Hepatocyte (in vitro differentiated cells): Measurements from ENCODE around the gene CYLD. TPM values are rescaled to one million over a fixed set of nuclear protein-coding genes. Genes with fewer than 3 reads are reported as not detected.

Experiments
- DNase-seq: peaks from one replicate; pipeline ENCODE4 v3.0.0-alpha.2; 2016; ENCODE audit warnings: low spot score
- H2AFZ ChIP-seq: fragments of 200-600 bp; sonication (generic); 2 replicates; pipeline ENCODE4 v1.6.0; 2016; ENCODE audit warnings: antibody characterized with exemption, mild to moderate bottlenecking
- H3K27ac ChIP-seq: fragments of 200-600 bp; sonication (generic); 2 replicates; pipeline ENCODE4 v1.5.1; 2016; ENCODE audit warnings: mild to moderate bottlenecking
- H3K27me3 ChIP-seq: fragments of 200-600 bp; sonication (generic); 2 replicates; pipeline ENCODE4 v1.6.1; 2016
- H3K36me3 ChIP-seq: fragments of 200-600 bp; sonication (generic); replicated peaks from 2 replicates; pipeline ENCODE4 v1.5.1; 2016; ENCODE audit warnings: low read depth; ENCODE audit not compliant: insufficient read depth
- H3K4me1 ChIP-seq: fragments of 200-600 bp; sonication (generic); 2 replicates; pipeline ENCODE4 v1.5.1; 2016; ENCODE audit warnings: mild to moderate bottlenecking, moderate library complexity; ENCODE audit not compliant: insufficient read depth
- H3K4me2 ChIP-seq: fragments of 200-600 bp; sonication (generic); 2 replicates; pipeline ENCODE4 v1.6.0; 2016
- H3K4me3 ChIP-seq: fragments of 200-600 bp; sonication (generic); 2 replicates; pipeline ENCODE4 v1.5.1; 2016; ENCODE audit warnings: mild to moderate bottlenecking
- H3K79me2 ChIP-seq: fragments of 200-600 bp; sonication (generic); 2 replicates; pipeline ENCODE4 v1.6.0; 2017; ENCODE audit warnings: mild to moderate bottlenecking
- H3K9me2 ChIP-seq: fragments of 200-600 bp; sonication (generic); replicated peaks from 2 replicates; pipeline ENCODE4 v1.6.0; 2017; ENCODE audit warnings: mild to moderate bottlenecking; ENCODE audit not compliant: insufficient read depth
- H3K9me3 ChIP-seq: fragments of 200-600 bp; sonication (generic); 2 replicates; pipeline ENCODE4 v1.5.1; 2016; ENCODE audit warnings: low read depth, mild to moderate bottlenecking
- H4K20me1 ChIP-seq: fragments of 200-600 bp; sonication (generic); 2 replicates; pipeline ENCODE4 v1.6.0; 2016; ENCODE audit warnings: mild to moderate bottlenecking; ENCODE audit not compliant: insufficient read depth, poor library complexity, severe bottlenecking
- EZH2 ChIP-seq: fragments of 200-600 bp; sonication (generic); IDR thresholded peaks from 2 replicates; pipeline ENCODE4 v1.6.1; 2016; ENCODE audit warnings: antibody characterized with exemption, mild to moderate bottlenecking, borderline replicate concordance
- EZH2phosphoT487 ChIP-seq: fragments of 200-600 bp; sonication (generic); IDR thresholded peaks from one replicate; pipeline ENCODE4 v1.6.1; 2018; ENCODE audit warnings: antibody characterized with exemption, mild to moderate bottlenecking, low read depth, moderate library complexity; ENCODE audit not compliant: unreplicated experiment, severe bottlenecking
- WGBS: methylation state at CpG from one replicate; pipeline ENCODE4 v1.1.6; 2016; ENCODE audit warnings: low lambda C conversion rate; ENCODE audit errors: missing lambda C conversion rate; 5-methylcytosine and 5-hydroxymethylcytosine counted together
- polyA plus RNA-seq: library from polyadenylated mRNA; unstranded; fragments of >200 nt; fragmentation: Nextera tagmentation; extraction: Ambion mirVana; gene quantifications from 2 replicates; pipeline ENCODE4 v1.2.1, GENCODE V29; 2016
- total RNA-seq: library from RNA; depleted of rRNA; stranded (reverse); fragments of >200 nt; gene quantifications from 2 replicates; pipeline ENCODE4 v1.2.3, GENCODE V29; 2014
- TF ChIP-seq, protein P1 (sequence below): fragments of 200-600 bp; sonication (generic); IDR thresholded peaks from 2 replicates; pipeline ENCODE4 v1.5.1; 2016; ENCODE audit warnings: antibody characterized with exemption, mild to moderate bottlenecking; ENCODE audit not compliant: poor library complexity

CYLD gene
- total and polyA plus RNA-seq, 2 experiments from 2014 or later = 9.9 to 17.8 TPM

GRCh38 chr16:50815382-50815781 is 73.5 kb downstream of the CYLD start:
- H3K4me1 ChIP-seq = no peaks in the 10 kb centered on the region
- 94% methylated on average over 7 of the region's 7 CpGs for WGBS
- H3K4me3 ChIP-seq = no peak overlapping the region
- H3K4me2 ChIP-seq = no peak overlapping the region
- H3K27me3 ChIP-seq = no peaks in the 10 kb centered on the region
- H2AFZ ChIP-seq = no peak overlapping the region
- H4K20me1 ChIP-seq = no peaks in the 10 kb centered on the region
- no peak overlapping the region for H3K27ac ChIP-seq
- TF ChIP-seq, protein P1, sequence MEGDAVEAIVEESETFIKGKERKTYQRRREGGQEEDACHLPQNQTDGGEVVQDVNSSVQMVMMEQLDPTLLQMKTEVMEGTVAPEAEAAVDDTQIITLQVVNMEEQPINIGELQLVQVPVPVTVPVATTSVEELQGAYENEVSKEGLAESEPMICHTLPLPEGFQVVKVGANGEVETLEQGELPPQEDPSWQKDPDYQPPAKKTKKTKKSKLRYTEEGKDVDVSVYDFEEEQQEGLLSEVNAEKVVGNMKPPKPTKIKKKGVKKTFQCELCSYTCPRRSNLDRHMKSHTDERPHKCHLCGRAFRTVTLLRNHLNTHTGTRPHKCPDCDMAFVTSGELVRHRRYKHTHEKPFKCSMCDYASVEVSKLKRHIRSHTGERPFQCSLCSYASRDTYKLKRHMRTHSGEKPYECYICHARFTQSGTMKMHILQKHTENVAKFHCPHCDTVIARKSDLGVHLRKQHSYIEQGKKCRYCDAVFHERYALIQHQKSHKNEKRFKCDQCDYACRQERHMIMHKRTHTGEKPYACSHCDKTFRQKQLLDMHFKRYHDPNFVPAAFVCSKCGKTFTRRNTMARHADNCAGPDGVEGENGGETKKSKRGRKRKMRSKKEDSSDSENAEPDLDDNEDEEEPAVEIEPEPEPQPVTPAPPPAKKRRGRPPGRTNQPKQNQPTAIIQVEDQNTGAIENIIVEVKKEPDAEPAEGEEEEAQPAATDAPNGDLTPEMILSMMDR = no peak
- TF ChIP-seq EZH2 = no peak
- no peak for TF ChIP-seq EZH2phosphoT487
- no peaks in the 10 kb centered on the region for H3K9me2 ChIP-seq
- no peak for DNase-seq
- H3K79me2 ChIP-seq = no peaks in the 10 kb centered on the region
- no peaks in the 10 kb centered on the region for H3K9me3 ChIP-seq
- no peaks in the 10 kb centered on the region for H3K36me3 ChIP-seq

DNA sequence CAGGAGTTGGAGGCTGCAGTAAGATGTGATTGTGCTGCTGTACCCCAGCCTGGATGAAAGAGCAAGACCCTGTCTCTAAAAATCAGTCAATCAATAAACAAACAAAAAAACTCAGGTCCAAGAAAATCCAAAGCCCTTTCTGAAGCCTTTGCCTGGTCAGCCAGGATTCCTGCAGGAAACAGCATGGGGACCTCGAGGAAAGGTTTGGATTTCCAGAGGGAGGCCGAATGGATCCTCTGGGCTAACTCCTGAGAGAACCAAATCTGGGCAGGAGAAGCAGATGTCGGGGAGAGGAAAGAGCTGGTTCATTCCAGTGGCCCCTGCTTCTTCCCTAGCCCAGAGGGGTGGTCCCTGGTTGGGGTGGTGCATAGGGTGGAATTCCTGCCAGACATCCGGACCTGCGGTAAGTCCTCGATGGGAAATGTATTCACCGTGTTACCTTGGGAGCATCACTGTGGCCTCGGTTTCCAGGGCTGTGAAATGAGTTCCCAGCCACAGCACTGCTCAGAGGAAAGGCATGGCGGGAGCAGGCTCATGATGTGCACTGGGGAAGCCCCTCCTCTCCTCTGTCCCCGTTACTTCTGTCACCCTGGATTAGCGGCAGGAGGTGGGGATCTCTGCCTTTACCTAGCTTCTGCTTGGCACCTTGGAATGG is 75.1 kb downstream of the CYLD start:
- H3K9me2 ChIP-seq = no peaks in the 10 kb centered on the region
- H3K79me2 ChIP-seq = no peaks in the 10 kb centered on the region
- H3K4me2 ChIP-seq = no peak overlapping the region
- no peak overlapping the region for H3K4me3 ChIP-seq
- WGBS = 91% methylated on average over 11 of the region's 11 CpGs
- H4K20me1 ChIP-seq = no peaks in the 10 kb centered on the region
- H3K9me3 ChIP-seq = no peaks in the 10 kb centered on the region
- no peaks in the 10 kb centered on the region for H3K27me3 ChIP-seq
- no peaks in the 10 kb centered on the region for H3K36me3 ChIP-seq
- H3K4me1 ChIP-seq = no peaks in the 10 kb centered on the region
- no peak overlapping the region for H3K27ac ChIP-seq
- DNase-seq = no peak
- H2AFZ ChIP-seq = no peak overlapping the region
- TF ChIP-seq EZH2phosphoT487 (no peak), EZH2 (no peak)
- TF ChIP-seq, protein P1 = no peak

- DNase-seq = no peak
- Histone ChIP-seq H2AFZ (no peak overlapping the region), H3K79me2 (no peaks in the 10 kb centered on the region), H3K27ac (no peak overlapping the region), H3K9me3 (no peaks in the 10 kb centered on the region), H3K4me2 (no peak overlapping the region), H3K9me2 (no peaks in the 10 kb centered on the region), H3K4me3 (no peak overlapping the region), H4K20me1 (no peaks in the 10 kb centered on the region), H3K4me1 (no peaks in the 10 kb centered on the region), H3K36me3 (no peaks in the 10 kb centered on the region), H3K27me3 (no peaks in the 10 kb centered on the region)
- TF ChIP-seq, protein P1 = no peak
- TF ChIP-seq EZH2phosphoT487 (no peak), EZH2 (no peak)
- 94% methylated on average over 8 of the region's 8 CpGs for WGBS
These were observed 76.5 kb downstream of the CYLD start for GRCh38 chr16:50818380-50818779.
